HG03565 (cell line): ENCODE results near the gene ZNF726.
"Not testable (repeated sequence)": the region's sequence is repeated elsewhere in the genome, so short reads cannot be mapped to it uniquely, and the experiment has no call there.

Experiments used
- ATAC-seq: cut with Tn5 transposase; IDR thresholded peaks from one replicate; pipeline ENCODE4 v1.9.1; 2021; ENCODE audit warnings: mild to moderate bottlenecking, moderate library complexity; ENCODE audit not compliant: unreplicated experiment

The ZNF726 gene

DNA sequence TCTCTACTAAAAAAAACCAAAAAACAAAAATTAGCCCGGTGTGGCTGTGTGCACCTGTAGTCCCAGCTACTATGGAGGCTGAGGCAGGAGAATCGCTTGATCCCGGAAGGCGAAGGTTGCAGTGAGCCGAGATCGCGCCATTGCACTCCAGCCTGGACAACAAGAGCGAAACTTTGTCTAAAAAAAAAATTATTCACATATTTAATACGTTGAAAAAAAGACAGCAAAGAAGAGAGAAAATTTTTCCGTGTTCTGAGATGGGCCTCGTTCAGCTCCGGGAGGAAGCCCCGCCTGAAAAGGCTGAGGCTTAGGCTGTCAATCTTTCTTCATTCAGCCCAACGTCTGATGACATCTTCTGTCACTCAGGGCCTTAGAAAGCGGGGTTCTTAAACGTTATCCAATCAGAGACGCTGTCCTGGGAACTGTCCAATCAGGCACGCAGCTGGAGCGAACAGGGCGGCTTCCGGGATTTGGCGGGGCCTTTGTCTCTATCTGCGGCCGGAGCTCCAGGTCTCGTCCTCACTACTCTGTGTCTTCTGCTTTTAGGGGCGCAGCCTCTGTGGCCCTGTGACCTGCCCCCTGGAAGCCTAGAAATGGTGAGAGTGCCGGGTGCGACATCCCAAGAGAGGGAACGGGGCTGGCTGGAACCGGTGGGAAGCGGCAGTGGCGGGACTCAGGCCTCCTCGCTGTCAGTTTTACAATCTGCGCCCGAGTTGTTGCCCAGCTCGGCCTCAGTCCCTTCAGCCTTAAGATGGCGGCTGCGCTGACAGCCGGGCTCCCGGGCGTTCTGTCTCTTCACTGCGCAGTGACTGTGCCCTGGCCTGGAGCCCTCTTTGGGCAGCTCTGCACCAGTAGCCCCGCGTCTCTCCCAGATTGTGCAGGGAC is at the start of gene ZNF726:
Gene ZNF726 (plus strand): TSS at position 485 of the 885 bp plus-strand sequence. CDS start 109 bp downstream, at position 594.
- ATAC-seq = peak; percentile 99

GRCh38 chr19:23867895-23868294 is 46.8 kb upstream of the ZNF726 start:
- ATAC-seq = no peak

DNA sequence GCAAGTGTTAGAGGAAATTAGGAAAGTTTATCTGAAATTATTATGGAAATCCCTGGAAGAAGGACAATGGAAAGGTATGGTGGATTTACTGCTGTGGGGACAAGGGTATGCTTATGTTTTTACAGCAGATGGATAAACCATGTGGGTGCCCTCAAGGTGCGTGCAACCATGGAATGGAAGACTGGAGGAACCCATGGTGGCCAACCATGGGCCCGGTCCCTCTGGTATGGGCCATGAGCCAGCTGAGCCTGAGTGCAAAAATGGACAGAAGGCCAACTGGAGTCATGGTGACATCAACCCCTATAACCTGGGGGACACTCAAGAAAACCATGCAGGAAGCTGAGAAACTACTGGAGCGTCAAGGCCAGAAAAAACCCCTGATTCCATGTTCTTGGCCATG is 46.1 kb upstream of the ZNF726 start:
- ATAC-seq = no peak

DNA sequence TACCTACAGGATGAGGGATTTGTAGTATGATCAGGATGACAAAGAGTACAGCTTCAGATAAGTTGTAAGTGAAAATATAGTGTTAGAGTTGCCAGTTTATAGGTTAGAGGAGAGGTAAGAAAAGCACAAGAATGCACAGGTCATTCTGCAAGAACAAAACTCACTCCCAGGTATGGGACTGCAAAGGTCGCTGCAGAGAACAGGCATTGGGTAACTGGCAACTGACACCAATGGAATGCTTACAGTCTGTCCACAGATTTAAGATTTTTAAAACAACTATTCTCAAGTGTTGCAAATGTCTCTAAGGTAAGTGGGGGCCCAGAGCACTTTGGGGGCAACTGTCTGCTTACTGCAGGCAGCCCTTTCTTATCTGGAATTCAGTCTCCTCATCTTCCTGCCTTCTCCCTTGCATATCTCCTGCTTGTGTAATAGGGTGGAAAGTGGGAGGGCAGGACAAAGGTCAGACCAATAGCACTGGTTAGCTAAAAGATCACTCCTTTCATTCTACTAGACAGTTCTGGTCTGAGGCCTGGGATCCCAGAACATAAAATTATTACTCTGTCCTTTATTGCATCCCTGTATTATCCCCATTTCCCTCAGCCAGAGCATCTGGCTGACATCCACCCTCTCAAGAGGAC is 42.3 kb upstream of the ZNF726 start:
- no peak for ATAC-seq

DNA sequence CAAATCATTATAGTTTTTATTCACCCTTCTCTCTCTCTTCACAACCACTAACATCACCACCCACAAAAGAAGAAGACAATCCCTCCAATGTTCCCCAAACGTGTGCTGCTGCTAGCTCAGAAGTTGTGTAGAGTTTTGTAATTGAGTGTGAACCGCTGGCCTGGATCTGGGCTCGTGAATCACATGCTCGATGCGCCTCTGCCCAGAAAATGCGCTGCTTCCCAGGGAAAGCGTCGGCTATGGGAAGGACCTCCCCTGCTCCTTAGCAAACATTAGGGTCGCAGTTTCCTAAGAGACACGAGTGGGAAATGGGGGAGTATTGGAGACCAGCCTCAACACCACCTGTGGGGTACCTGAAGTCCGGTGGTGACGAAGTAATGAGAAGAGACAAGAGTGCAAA is 38.4 kb upstream of the ZNF726 start:
- ATAC-seq = no peak

DNA sequence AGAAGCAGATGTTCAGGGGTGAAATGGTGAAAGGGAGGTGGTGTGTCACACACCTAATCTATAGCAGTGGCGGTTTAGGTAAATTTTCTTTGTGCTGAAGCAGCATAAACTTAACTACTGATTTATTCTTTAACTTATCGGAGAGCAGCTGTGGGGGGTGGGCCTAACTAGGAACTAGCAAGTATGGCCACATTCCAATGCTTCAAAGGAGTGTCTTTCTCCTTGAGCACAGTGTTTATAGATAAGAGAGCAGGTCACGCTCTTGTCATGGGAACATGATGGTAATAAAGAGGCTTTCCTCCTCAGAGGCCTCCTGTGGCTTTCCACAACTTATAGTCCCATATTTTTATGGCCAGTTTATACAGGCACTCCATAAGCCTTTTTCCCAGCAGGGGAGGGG is 37.9 kb upstream of the ZNF726 start:
- ATAC-seq = not testable (repeated sequence)

- ATAC-seq = no peak
Measured at GRCh38 chr19:23882493-23882892, 32.2 kb upstream of the ZNF726 start.

GRCh38 chr19:23884363-23884762 is 30.3 kb upstream of the ZNF726 start:
- ATAC-seq = no peak

GRCh38 chr19:23887642-23888041 is 27.0 kb upstream of the ZNF726 start:
- ATAC-seq = no peak

- ATAC-seq = not testable (repeated sequence)
Measured at GRCh38 chr19:23896096-23896495, 18.6 kb upstream of the ZNF726 start.

GRCh38 chr19:23896912-23897311 is 17.8 kb upstream of the ZNF726 start:
- no peak for ATAC-seq

- ATAC-seq = no peak
Measured at GRCh38 chr19:23901360-23901759, 13.3 kb upstream of the ZNF726 start.

DNA sequence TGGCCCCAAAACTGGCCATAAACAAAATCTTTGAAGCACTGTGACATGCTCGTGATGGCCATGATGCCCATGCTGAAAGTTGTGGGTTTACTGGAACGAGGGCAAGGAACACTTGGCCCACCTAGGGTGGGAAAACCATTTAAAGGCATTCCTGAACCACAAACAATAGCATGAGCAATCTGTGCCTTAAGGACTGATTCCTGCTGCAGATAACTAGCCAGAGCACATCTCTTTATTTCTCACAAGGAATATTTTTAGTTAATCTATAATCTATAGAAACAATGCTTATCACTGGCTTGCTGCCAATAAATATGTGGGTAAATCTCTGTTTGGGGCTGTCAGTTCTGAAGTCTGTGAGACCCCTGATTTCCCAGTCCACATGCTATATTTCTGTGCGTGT is 10.3 kb upstream of the ZNF726 start:
- no peak for ATAC-seq

- no peak for ATAC-seq
Measured at GRCh38 chr19:23905771-23906170, 8.9 kb upstream of the ZNF726 start.

DNA sequence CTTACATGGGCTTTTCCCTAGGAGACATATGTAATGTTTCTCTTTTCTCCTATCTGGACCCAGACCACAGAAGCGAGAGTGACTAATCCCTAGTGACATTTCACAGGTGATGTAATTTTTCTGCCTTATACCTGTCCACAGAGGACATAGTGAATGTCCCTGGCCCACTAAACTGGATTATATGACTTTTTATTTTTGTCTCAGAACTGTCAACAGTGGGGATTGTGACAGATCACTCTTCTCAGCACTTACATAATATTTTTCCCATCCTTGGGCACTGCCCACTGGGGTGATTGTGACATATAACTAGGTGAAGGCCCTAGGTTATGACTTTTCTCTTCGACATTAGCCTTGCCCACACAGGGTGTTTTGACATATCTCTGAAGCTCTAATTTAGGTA is 7.9 kb upstream of the ZNF726 start:
- ATAC-seq = no peak

GRCh38 chr19:23908165-23908564 is 6.5 kb upstream of the ZNF726 start:
- ATAC-seq = no peak

- ATAC-seq = no peak
Measured at GRCh38 chr19:23909222-23909621, 5.5 kb upstream of the ZNF726 start.

DNA sequence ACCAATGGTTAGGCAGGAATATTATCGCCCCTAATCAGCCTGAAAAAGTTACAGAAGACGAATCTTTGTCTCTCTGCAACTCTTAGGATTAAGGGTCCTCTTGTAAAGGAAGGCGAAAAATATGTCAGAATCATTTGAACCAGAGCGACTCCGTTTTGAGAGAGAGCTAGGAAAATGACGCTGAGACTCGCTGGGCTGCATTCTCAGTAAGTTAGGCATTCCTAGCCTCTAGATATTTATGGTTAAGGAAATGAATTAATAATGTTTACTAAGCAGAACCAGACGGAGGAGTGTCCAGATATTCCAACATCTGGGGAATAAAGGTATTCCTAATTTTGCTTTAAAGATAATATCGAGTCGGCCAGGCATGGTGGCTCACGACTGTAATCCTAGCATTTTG is 755 bp upstream of the ZNF726 start:
- no peak for ATAC-seq

- ATAC-seq = no peak
Measured at GRCh38 chr19:23916991-23917390, 2.3 kb downstream of the ZNF726 start.

DNA sequence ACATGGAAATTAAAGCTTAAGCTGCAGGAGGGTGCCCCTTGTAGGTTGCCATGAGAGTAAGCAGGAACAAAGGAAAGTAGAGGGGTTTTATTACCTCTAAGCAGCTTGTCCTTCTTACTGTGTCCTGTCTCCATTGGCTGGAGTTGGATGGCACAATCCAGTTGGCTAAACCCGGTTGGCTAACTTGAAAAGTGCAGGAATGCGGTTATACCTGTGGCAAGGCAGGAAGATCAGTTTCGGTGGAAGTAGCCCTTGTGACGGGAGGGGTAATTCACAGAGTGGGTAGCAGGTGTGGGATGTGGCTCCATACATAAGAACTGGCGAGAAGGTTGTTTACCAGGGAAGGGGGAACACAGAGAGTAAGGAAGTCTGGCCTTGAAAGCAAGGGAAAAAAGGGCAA is 3.2 kb downstream of the ZNF726 start:
- no peak for ATAC-seq

DNA sequence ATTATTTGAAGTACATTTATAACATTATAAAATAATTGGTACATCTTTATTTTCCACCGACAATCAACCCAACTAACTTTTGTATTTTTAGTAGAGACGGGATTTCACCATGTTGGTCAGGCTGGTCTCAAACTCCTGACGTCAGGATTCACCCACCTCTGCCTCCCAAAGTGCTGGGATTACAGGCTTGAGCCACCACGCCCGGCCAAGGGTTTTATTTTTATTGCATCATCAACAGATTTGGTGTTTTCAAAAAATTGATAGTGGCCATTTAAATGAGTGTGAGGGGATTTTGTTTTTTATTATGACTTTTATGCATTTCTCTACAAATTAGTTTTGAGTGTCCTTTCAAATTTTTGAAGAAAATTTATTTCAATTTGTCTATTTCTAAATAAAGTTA is 10.6 kb downstream of the ZNF726 start:
- no peak for ATAC-seq

DNA sequence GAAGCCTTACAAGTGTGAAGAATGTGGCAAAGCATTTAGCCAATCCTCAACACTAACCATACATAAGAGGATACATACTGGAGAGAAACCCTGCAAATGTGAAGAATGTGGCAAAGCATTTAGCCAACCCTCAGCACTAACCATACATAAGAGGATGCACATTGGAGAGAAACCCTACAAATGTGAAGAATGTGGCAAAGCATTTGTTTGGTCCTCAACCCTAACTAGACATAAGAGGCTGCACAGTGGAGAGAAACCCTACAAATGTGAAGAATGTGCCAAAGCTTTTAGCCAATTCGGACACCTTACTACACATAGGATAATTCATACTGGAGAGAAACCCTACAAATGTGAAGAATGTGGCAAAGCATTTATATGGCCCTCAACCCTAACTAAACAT is 18.2 kb downstream of the ZNF726 start:
- no peak for ATAC-seq
